ENCODE results near the gene BTBD17. TPM values are rescaled to one million over a fixed set of nuclear protein-coding genes. Genes with fewer than 3 reads are reported as not detected.

The BTBD17 gene
- polyA plus RNA-seq, 1 of the 3 experiments (the other 2 are of a cell fraction), result not detected

GRCh38 chr17:74373838-74374606 is 12.4 kb upstream of the BTBD17 start:
- H3K4me2 ChIP-seq, result no peak overlapping the region
- H3K4me1 ChIP-seq (ENCODE audit: control insufficient read depth in 1 of 2, insufficient read depth in 2 of 2, low read depth in 1 of 2, low read length in 1 of 2), result no peaks in the 10 kb centered on the region
- 47% methylated on average over 15 of the region's 15 CpGs for WGBS (ENCODE audit: low lambda C conversion rate)
- no peak overlapping the region for H3K27ac ChIP-seq (ENCODE audit: low read depth in 2 of 2, low read length in 1 of 2)
- H2AFZ ChIP-seq (ENCODE audit: low read depth), result no peak overlapping the region
- H3K9ac ChIP-seq, result no peak overlapping the region
- ChIA-PET POLR2A (interaction anchor here (0.6 kb wide), 1 partner anchor 67 kb away, joined by 3 read pairs; no protein-coding TSS in a partner anchor), CTCF (interaction anchor here (0.6 to 2.0 kb wide), 12 partner anchors 11 to 159 kb away, joined by 3 to 9 read pairs (median 3); partner anchors contain the start of gene BTBD17)
- no peaks in the 10 kb centered on the region for H3K9me3 ChIP-seq
- TF ChIP-seq GATA2 (CRISPR knock-in tag; IDR thresholded peaks at IDR 0.05) (no peak), MEF2A (IDR thresholded peaks at IDR 0.05; ENCODE audit: borderline replicate concordance, low read depth) (no peak), USF1 (IDR thresholded peaks at IDR 0.05; ENCODE audit: borderline replicate concordance, low read depth) (no peak), EP300 (IDR thresholded peaks at IDR 0.05; ENCODE audit: borderline replicate concordance in 1 of 2, low read depth in 1 of 2, low read length in 1 of 2) (no peak), RAD21 (IDR thresholded peaks at IDR 0.05; ENCODE audit: low read length) (no peak), PBX3 (IDR thresholded peaks at IDR 0.05) (no peak), JUND (IDR thresholded peaks at IDR 0.05) (no peak), POLR2AphosphoS5 (IDR thresholded peaks at IDR 0.05; ENCODE audit: low read depth, low read length) (no peak), TAF1 (IDR thresholded peaks at IDR 0.05; ENCODE audit: borderline replicate concordance, low read depth, low read length) (no peak), EZH2phosphoT487 (IDR thresholded peaks at IDR 0.05; ENCODE audit: borderline replicate concordance, low read depth) (no peak), SIN3A (IDR thresholded peaks at IDR 0.05; ENCODE audit: borderline replicate concordance, low read depth, low read length) (no peak), RXRA (IDR thresholded peaks at IDR 0.05; ENCODE audit: borderline replicate concordance, low read depth) (no peak), RCOR1 (IDR thresholded peaks at IDR 0.05; ENCODE audit: low read length) (no peak), ELF1 (IDR thresholded peaks at IDR 0.05) (no peak), FOXJ3 (CRISPR knock-in tag; IDR thresholded peaks at IDR 0.05) (no peak), NRF1 (IDR thresholded peaks at IDR 0.05; ENCODE audit: low read depth, low read length) (no peak), YY1 (IDR thresholded peaks at IDR 0.05; ENCODE audit: low read depth) (no peak), FOSL2 (IDR thresholded peaks at IDR 0.05; ENCODE audit: borderline replicate concordance, low read depth) (no peak), SMC3 (IDR thresholded peaks at IDR 0.05; ENCODE audit: low read depth, low read length) (no peak), CHD2 (IDR thresholded peaks at IDR 0.05; ENCODE audit: low read length, partially characterized antibody) (no peak)
- H3K4me3 ChIP-seq (ENCODE audit: low read depth in 2 of 2, low read length in 1 of 2), result no peak overlapping the region
- no peaks in the 10 kb centered on the region for H3F3A ChIP-seq (replicated peaks; ENCODE audit: insufficient read depth)
- H3K79me2 ChIP-seq (ENCODE audit: insufficient read depth), result no peaks in the 10 kb centered on the region
- H4K20me1 ChIP-seq (ENCODE audit: insufficient read depth), result no peaks in the 10 kb centered on the region
- no peaks in the 10 kb centered on the region for H3K9me2 ChIP-seq
- DNase-seq, result no peak
- no peaks in the 10 kb centered on the region for H3K36me3 ChIP-seq (replicated peaks in 1 of 2; ENCODE audit: control insufficient read depth in 1 of 2, insufficient read depth in 2 of 2, low read length in 1 of 2)
- H3K27me3 ChIP-seq (ENCODE audit: insufficient read depth), result no peaks in the 10 kb centered on the region
